ENCODE measurements around the gene SUSD4.
"Not testable (repeated sequence)": the region's sequence is repeated elsewhere in the genome, so short reads cannot be mapped to it uniquely, and the experiment has no call there.

Gene SUSD4

DNA sequence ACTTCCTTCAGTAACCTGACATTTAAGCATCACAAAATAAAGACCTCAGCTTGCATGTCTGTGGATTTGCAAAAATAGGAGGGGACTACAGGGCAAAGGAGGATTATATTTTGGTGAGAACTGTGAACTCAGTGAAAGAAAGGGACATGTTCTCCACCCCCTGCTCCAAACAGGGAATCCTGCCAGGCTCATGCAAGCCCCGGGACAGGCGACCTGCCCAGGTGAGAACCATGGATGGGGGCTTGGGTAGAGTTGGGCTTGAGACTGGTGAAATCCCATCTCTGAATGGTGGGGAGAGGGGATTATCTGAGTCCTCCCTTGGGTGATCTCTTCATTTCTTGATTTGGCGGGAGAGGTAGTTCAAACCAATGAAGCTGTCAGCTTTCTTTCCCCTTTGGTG, 110.1 kb downstream of the SUSD4 start:
- no peak for DNase-seq

DNA sequence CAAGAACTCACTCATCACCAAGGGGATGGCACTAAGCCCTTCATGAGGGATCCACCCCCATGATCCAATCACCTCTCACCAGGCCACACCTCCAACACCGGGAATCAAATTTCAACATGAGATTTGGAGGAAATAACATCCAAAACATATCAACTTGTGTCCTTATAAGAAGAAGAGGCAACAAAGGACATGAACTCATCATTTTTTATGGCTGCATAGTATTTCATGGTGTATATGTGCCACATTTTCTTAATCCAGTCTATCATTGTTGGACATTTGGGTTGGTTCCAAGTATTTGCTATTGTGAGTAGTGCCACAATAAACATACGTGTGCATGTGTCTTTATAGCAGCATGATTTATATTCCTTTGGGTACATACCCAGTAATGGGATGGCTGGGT, 112.6 kb downstream of the SUSD4 start:
- DNase-seq = not testable (repeated sequence)

GRCh38 chr1:223250632-223251015, 113.4 kb downstream of the SUSD4 start:
- DNase-seq = no peak

GRCh38 chr1:223249854-223250631, 113.9 kb downstream of the SUSD4 start:
- no peak for DNase-seq

- no peak for DNase-seq
Measured at GRCh38 chr1:223248770-223249140, 115.2 kb downstream of the SUSD4 start.

DNA sequence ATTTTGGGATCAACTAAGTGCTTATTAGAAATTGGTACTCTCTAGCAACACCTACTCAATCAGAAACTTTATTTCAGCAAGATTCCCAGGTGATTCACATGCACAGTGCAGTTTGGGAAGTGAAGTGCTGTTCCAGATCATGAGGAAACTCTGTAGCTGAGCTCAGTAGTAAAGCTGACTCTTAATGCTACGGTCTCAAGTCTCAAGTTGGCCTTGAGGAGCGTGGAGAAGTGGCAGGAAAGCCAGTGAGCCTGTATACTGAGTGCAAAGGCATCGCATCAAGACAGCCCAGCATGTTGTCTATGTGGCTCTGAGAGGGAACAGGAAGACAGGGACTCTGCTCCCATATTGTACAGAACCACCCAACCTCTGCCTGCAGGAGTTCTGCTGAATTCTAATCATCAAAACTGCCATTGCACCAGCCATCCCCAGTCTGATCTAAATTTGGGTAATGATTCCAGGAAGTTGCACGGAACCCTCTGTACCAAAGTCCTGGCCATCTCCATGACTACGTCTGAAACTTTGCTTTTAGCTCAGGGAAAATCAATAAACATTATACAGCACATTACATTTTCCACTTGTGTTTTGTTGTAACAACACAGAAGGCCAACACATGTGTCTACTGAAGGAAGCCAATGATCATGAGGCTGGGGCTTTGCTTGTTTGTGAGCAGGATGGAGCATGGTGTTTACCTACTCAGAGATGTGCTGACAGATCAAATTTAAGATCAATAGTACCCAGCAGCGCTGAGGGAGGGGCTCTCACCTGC, 115.8 kb downstream of the SUSD4 start:
- DNase-seq = no peak

GRCh38 chr1:223246476-223247112, 117.4 kb downstream of the SUSD4 start:
- DNase-seq = no peak

- no peak for DNase-seq
Measured at GRCh38 chr1:223245983-223246382, 118.0 kb downstream of the SUSD4 start.

GRCh38 chr1:223245411-223245810, 118.6 kb downstream of the SUSD4 start:
- DNase-seq = no peak

GRCh38 chr1:223244366-223245103, 119.4 kb downstream of the SUSD4 start:
- DNase-seq = no peak

DNA sequence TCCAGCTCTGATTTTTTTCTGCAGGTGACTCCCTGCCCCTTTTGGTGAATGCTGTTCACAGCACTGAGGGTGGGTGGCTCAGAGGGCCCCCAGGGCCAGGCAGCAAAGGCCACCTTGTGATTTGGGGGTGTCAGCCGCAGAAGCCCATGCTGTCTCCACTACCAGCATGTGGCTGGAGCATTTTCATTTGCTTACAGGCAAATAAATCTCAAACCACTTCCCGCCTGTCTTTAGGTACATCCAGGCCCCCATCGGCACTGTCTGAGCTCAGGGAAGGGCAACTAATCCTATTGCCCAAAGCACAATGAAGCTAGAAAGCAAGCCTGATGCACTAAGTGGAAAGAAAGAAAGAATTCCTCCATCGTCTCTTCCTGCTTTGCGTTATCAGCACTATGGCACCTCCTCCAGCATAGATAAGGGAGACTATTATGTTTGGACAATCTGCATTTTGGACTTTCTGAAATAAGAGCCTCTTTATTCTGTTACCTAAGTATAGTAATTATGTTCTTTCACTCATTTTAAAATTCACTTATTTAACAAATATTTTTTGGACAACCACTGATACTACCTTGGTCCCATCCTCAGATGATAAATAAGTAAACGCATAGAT, 120.4 kb downstream of the SUSD4 start:
- DNase-seq = no peak

- no peak for DNase-seq
Measured at GRCh38 chr1:223242971-223243370, 121.0 kb downstream of the SUSD4 start.

GRCh38 chr1:223242382-223242955, 121.5 kb downstream of the SUSD4 start:
- DNase-seq = no peak

DNA sequence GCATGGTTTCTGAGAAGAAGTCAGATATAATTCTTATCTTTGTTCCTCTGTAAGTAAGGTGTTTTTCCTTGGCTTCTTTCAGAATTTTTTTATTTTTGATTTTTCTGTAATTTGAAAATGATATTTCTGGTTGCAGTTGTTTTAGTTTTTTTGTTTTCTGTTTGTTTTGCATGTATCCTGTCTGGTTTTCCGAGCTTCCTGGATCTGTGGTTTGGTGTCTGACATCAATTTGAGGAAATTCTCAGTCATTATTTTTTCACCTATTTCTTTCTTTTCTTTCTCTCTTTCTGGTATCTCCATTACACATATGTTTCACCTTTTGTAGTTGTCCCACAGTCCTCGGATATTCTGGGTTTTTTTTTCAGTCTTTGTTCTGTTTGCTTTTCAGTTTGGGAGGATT, 123.9 kb downstream of the SUSD4 start:
- DNase-seq = no peak

DNA sequence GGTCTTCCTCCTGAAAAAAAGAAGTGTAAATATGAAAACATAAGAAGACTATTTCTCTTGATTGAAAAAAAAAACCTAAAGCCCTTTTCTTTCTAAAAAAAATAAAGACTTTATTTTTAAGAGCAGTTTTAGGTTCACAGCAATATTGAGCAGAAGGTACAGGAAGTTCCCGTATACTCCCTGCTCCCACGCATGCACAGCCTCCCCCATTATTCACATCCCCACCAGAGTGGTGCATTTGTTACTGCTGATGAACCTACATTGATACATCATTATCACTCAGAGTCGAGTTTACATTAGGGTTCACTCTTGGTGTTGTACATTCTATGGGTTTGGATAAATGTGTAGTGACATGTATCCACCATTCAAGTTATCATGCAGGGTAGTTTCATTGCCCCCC, 128.9 kb downstream of the SUSD4 start:
- no peak for DNase-seq

DNA sequence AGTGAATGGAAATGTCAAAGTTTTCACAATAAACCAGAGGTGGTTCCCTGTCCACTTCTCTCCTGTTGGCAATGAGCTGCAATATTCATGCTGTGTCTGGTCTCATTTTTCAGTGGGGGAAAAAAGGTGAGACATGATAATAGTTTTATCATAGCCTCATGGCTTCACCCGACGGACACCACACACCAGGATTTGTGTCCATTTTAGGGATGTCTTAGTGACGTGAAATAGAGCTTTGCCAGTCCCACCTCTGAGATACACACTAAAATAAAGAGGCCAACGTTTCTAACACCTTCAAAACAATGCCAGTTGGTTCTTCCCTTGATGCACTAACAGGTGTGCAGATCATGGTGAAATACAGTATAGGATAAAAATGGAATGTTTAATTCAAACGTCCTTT, 129.4 kb downstream of the SUSD4 start:
- no peak for DNase-seq

GRCh38 chr1:223234170-223234514, 129.8 kb downstream of the SUSD4 start:
- no peak for DNase-seq

GRCh38 chr1:223233410-223234169, 130.4 kb downstream of the SUSD4 start:
- peak in 2 of 51 donors; percentile 34 to 41 for DNase-seq

- DNase-seq = no peak
Measured at GRCh38 chr1:223233019-223233409, 131.0 kb downstream of the SUSD4 start.

DNA sequence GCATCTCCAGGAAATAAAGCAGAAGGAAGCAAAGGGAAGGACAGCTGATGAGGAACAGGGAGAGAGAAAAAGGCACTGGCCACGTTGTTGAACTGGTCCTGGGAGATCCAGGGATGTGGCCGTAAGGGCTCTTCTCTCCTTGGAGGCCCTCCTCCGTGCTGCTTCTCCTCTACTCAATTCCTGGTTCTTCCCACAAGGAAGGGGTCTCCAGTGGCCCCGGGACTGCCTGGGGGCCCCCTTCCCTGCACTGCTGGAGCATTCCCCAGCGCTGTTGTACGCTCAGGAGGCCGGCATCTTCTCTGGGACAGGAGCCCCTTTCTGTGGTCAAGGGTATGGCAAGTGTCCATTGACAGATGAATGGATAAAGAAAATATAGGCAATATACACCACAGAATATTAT, 132.4 kb downstream of the SUSD4 start:
- DNase-seq = no peak

All from hypothalamus (tissue), 51 donors.